Stimulated activated CD8-positive, alpha-beta memory T cell treated with anti-CD3 and anti-CD28 coated beads, Interleukin-15, amount 100 ng/mL, for 48 hours (primary cell): ENCODE data around the gene CHMP2B.
"Not testable (repeated sequence)": the region's sequence is repeated elsewhere in the genome, so short reads cannot be mapped to it uniquely, and the experiment has no call there.

Source experiments
- DNase-seq, 2 donors: peaks; one replicate each; pipeline ENCODE4 v3.0.0-alpha.2; 2020; ENCODE audit warnings: low read depth in 2 of 2

CHMP2B gene

GRCh38 chr3:87233805-87234204 lies 6.7 kb downstream of the CHMP2B start:
- DNase-seq, result no peak

GRCh38 chr3:87236093-87236492 lies 9.0 kb downstream of the CHMP2B start:
- DNase-seq, result no peak

- no peak for DNase-seq
These were observed 19.7 kb downstream of the CHMP2B start for GRCh38 chr3:87246662-87247429.

GRCh38 chr3:87247430-87247773 lies 20.3 kb downstream of the CHMP2B start:
- no peak for DNase-seq

- not testable (repeated sequence) for DNase-seq
These were observed 21.1 kb downstream of the CHMP2B start for GRCh38 chr3:87248231-87248630.

- no peak for DNase-seq
These were observed 21.7 kb downstream of the CHMP2B start for GRCh38 chr3:87248831-87249230.

GRCh38 chr3:87250009-87250408 lies 22.9 kb downstream of the CHMP2B start:
- no peak for DNase-seq

GRCh38 chr3:87260270-87260669 lies 33.2 kb downstream of the CHMP2B start:
- peak; percentile 6 to 11 for DNase-seq

GRCh38 chr3:87261925-87262324 lies 34.8 kb downstream of the CHMP2B start:
- no peak for DNase-seq

- no peak for DNase-seq
These were observed 41.0 kb downstream of the CHMP2B start for GRCh38 chr3:87267953-87268645.

GRCh38 chr3:87268646-87269211 lies 41.6 kb downstream of the CHMP2B start:
- DNase-seq, result no peak

GRCh38 chr3:87269723-87270122 lies 42.6 kb downstream of the CHMP2B start:
- no peak for DNase-seq

GRCh38 chr3:87270908-87271700 lies 44.0 kb downstream of the CHMP2B start:
- DNase-seq, result no peak

GRCh38 chr3:87272718-87273341 lies 45.7 kb downstream of the CHMP2B start:
- DNase-seq, result no peak

- DNase-seq, result no peak
These were observed 49.4 kb downstream of the CHMP2B start, which contains the start of gene POU1F1 for GRCh38 chr3:87276484-87276883. TSS of gene POU1F1 (minus strand) at chr3:87276584. CDS start at chr3:87276462, 122 bp downstream.

- no peak for DNase-seq
These were observed 59.9 kb downstream of the CHMP2B start for GRCh38 chr3:87287011-87287410.

GRCh38 chr3:87288446-87288845 lies 61.3 kb downstream of the CHMP2B start:
- DNase-seq, result no peak

- DNase-seq, result no peak
These were observed 71.1 kb downstream of the CHMP2B start for GRCh38 chr3:87298111-87298718.

- DNase-seq, result not testable (repeated sequence)
These were observed 77.9 kb downstream of the CHMP2B start for GRCh38 chr3:87305031-87305430.
